Lower lobe of right lung (tissue), 2 donors: ENCODE results near the gene SERPINA5. TPM values are rescaled to one million over a fixed set of nuclear protein-coding genes. Genes with fewer than 3 reads are reported as not detected.

Experiments used
- ATAC-seq, 2 donors: fragments of 200-7000 bp; cut with Tn5 transposase; one replicate each; pipeline ENCODE4 v1.9.1; 2020 to 2022; ENCODE audit warnings: mild to moderate bottlenecking in 2 of 2, moderate library complexity in 2 of 2
- DNase-seq: peaks from one replicate; pipeline ENCODE4 v3.0.0-alpha.2; 2020
- H3K27ac ChIP-seq: fragments of 200-600 bp; one replicate; pipeline ENCODE4 v1.8.0; 2022
- H3K27me3 ChIP-seq: fragments of 200-600 bp; one replicate; pipeline ENCODE4 v1.8.0; 2022; ENCODE audit warnings: low read depth
- H3K36me3 ChIP-seq: fragments of 200-600 bp; one replicate; pipeline ENCODE4 v1.8.0; 2022; ENCODE audit warnings: mild to moderate bottlenecking
- H3K4me1 ChIP-seq: fragments of 200-600 bp; one replicate; pipeline ENCODE4 v1.8.0; 2022
- H3K4me3 ChIP-seq: fragments of 200-600 bp; one replicate; pipeline ENCODE4 v1.8.0; 2022; ENCODE audit warnings: mild to moderate bottlenecking
- H3K9me3 ChIP-seq: fragments of 200-600 bp; one replicate; pipeline ENCODE4 v1.8.0; 2022
- CTCF ChIP-seq: fragments of 200-600 bp; IDR thresholded peaks from one replicate; pipeline ENCODE4 v1.8.0; 2022; ENCODE audit warnings: antibody characterized with exemption, mild to moderate bottlenecking
- intact Hi-C: fragments of 100-400 bp; cut with DNase I; formaldehyde crosslinking; loops from one replicate; pipeline ENCODE4 v1.11.0; 2022
- total RNA-seq: library from RNA; stranded (reverse); fragmentation: NEBNext Ultra II Directional; extraction: Animal tissue kit (Norgen Biotek cat#: 25700); gene quantifications from one replicate; pipeline ENCODE4 v1.2.1, GENCODE V29; 2021
- donor health status: DM: no; HTN: yes; CAD: no; lungs with severe emphysema.

Gene SERPINA5
- total RNA-seq, 1 donor from 2014 or later, result 0.56 TPM

- Histone ChIP-seq H3K27me3 (no peaks in the 10 kb centered on the region), H3K9me3 (no peaks in the 10 kb centered on the region), H3K36me3 (no peaks in the 10 kb centered on the region), H3K27ac (no peak overlapping the region), H3K4me3 (no peak overlapping the region), H3K4me1 (peaks cover 4% of the 10 kb centered on the region)
- no peak for TF ChIP-seq CTCF
- intact Hi-C loops, result no loop called here
- no peak for DNase-seq
- no peak for ATAC-seq
These were observed 11.2 kb upstream of the SERPINA5 start for GRCh38 chr14:94570002-94570400.

GRCh38 chr14:94570440-94570839 is 10.8 kb upstream of the SERPINA5 start:
- Histone ChIP-seq H3K27me3 (no peaks in the 10 kb centered on the region), H3K27ac (no peak overlapping the region), H3K36me3 (no peaks in the 10 kb centered on the region), H3K9me3 (no peaks in the 10 kb centered on the region), H3K4me1 (peaks cover 4% of the 10 kb centered on the region), H3K4me3 (no peak overlapping the region)
- intact Hi-C loops, result no loop called here
- no peak for TF ChIP-seq CTCF
- ATAC-seq (no peak), DNase-seq (no peak)

GRCh38 chr14:94571395-94571794 is 9.8 kb upstream of the SERPINA5 start:
- Histone ChIP-seq H3K4me3 (no peak overlapping the region), H3K36me3 (no peaks in the 10 kb centered on the region), H3K9me3 (no peaks in the 10 kb centered on the region), H3K27ac (peak overlapping the region; percentile 20), H3K27me3 (no peaks in the 10 kb centered on the region), H3K4me1 (peaks cover 4% of the 10 kb centered on the region)
- TF ChIP-seq CTCF, result no peak
- intact Hi-C loops, result no loop called here
- ATAC-seq (peak; percentile 6 to 36), DNase-seq (no peak)

- Histone ChIP-seq H3K4me3 (no peak overlapping the region), H3K9me3 (no peaks in the 10 kb centered on the region), H3K27ac (peak overlapping the region; percentile 20), H3K27me3 (no peaks in the 10 kb centered on the region), H3K4me1 (peaks cover 4% of the 10 kb centered on the region), H3K36me3 (no peaks in the 10 kb centered on the region)
- ATAC-seq (no peak), DNase-seq (no peak)
- TF ChIP-seq CTCF, result no peak
- intact Hi-C loops, result no loop called here
These were observed 9.3 kb upstream of the SERPINA5 start for GRCh38 chr14:94571950-94572349.

- no peak overlapping the region for H3K27ac ChIP-seq
- no peak for TF ChIP-seq CTCF
- no peaks in the 10 kb centered on the region for H3K9me3 ChIP-seq
- H3K36me3 ChIP-seq, result no peaks in the 10 kb centered on the region
- H3K27me3 ChIP-seq, result no peaks in the 10 kb centered on the region
- intact Hi-C loops, result no loop called here
- peaks cover 4% of the 10 kb centered on the region for H3K4me1 ChIP-seq
- no peak for ATAC-seq
- H3K4me3 ChIP-seq, result no peak overlapping the region
- DNase-seq, result no peak
These were observed 8.5 kb upstream of the SERPINA5 start for GRCh38 chr14:94572637-94573303.
